Astrocyte of the spinal cord (primary cell): ENCODE data around the gene FAM98A.

Source experiments
- DNase-seq: peaks from one replicate; pipeline ENCODE4 v3.0.0; 2011; ENCODE audit warnings: low read depth, low spot score
- H3K4me3 ChIP-seq: 2 replicates; pipeline ENCODE4 v1.5.1; 2011; ENCODE audit warnings: low read depth, mild to moderate bottlenecking, low read length, moderate library complexity
- in situ Hi-C: cut with HindIII; loops from 2 replicates; pipeline ENCODE4 v1.10.0; 2017; ENCODE audit warnings: low sequenced_read_pairs
- TF ChIP-seq, protein P1 (sequence below): IDR thresholded peaks from 2 replicates; pipeline ENCODE4 v1.5.1; 2012; ENCODE audit warnings: low read depth, mild to moderate bottlenecking, low read length, inconsistent platforms

FAM98A gene

DNA sequence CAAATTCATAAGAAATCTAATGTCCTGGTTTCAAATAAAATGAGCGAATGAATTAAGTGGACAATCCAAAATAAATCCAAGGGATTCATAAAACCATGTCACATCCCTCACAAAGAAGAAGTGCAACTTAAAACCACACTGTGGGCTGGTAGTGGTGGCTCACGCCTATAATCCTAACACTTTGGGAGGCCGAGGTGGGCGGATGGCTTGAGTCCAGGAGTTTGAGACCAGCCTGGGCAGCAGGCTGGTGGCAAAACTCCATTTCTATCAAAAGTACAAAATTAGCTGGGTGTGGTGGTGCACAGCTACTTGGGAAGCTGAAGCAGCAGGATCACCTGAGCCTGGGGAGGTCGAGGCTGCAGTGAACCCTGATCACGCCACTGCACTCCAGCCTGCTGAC lies 25.4 kb downstream of the FAM98A start:
- DNase-seq, result no peak
- in situ Hi-C loops, result no loop called here
- H3K4me3 ChIP-seq, result no peak overlapping the region
- TF ChIP-seq, protein P1, sequence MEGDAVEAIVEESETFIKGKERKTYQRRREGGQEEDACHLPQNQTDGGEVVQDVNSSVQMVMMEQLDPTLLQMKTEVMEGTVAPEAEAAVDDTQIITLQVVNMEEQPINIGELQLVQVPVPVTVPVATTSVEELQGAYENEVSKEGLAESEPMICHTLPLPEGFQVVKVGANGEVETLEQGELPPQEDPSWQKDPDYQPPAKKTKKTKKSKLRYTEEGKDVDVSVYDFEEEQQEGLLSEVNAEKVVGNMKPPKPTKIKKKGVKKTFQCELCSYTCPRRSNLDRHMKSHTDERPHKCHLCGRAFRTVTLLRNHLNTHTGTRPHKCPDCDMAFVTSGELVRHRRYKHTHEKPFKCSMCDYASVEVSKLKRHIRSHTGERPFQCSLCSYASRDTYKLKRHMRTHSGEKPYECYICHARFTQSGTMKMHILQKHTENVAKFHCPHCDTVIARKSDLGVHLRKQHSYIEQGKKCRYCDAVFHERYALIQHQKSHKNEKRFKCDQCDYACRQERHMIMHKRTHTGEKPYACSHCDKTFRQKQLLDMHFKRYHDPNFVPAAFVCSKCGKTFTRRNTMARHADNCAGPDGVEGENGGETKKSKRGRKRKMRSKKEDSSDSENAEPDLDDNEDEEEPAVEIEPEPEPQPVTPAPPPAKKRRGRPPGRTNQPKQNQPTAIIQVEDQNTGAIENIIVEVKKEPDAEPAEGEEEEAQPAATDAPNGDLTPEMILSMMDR, result no peak

DNA sequence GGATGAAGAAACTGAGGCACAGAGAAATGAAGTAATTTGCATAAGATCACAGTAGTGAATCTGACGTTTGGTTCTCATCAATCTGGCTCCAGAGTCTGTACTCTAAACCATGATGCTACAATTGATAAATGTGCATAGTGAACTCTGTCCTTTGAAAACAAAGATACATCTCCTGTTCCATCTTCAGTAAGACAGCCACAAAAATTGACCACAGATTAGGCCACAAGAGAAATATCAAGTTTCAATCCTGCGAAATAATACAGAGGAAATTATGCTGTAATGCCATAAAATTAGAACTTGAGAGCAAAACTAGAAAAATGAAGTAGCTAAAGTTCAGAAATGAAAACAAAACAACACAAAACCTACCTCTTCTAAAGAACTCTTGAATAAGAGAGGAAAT lies 28.4 kb downstream of the FAM98A start:
- DNase-seq, result no peak
- in situ Hi-C loops, result no loop called here
- H3K4me3 ChIP-seq, result no peak overlapping the region
- TF ChIP-seq, protein P1, result no peak

DNA sequence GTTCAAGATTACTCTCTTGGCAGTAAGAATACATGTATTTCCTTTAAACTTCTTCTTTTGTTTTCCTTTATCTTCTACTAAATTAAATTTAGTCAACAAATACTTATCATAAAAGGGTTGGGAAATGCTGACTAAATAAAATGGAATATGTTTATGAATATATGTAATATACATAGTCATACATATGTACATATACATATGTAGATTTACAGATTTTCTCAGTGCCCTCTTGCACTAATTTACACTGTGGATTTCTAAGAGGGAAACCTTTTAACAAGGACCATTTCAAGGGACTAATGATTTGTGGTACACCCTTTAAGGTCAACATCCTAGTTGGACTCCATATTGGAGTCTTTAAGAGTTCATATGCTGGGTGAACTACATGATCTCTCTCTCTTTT lies 37.2 kb downstream of the FAM98A start:
- in situ Hi-C loops, result no loop called here
- TF ChIP-seq, protein P1, result no peak

DNA sequence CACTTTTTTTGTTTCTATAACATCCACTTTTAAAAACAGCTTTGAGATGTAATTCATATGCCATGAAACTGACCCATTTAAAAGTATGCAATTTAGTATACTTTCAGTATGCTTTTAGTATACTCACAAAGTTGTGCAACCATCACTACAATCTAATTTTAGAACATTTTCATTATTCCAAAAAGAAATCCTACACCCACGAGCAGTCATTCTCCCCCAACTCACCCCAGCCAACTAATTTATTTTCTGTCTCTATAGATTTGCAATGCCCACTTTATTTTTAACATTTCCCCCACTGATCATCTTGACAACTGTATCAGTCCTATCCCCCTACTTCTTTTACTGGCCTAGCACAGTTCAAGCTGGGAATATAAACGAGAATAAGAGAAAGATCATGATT lies 39.1 kb downstream of the FAM98A start:
- TF ChIP-seq, protein P1, result no peak
- in situ Hi-C loops, result no loop called here
- no peak for DNase-seq
- no peak overlapping the region for H3K4me3 ChIP-seq

More for the DNA sequence above, 37.2 kb downstream of the FAM98A start:
- no peak overlapping the region for H3K4me3 ChIP-seq
- DNase-seq, result no peak

DNA sequence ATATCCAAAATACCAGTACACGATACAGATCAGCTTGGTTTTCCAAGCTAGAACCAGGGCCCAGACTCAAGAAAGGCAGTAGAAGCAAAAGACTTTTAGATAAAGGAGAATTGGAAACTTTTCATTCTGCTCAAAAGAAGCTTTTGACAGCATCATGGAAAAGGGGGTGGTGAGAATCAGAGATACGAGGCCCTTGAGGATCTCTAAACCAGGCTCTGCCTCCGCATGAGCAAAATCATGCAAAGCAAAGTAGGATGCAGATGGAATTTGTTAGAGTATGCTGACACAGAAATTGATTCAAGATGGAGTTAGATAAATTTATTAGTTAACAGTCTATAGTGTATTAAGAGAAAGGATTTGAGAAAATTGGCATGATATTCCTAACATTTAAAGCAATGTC lies 39.8 kb downstream of the FAM98A start:
- TF ChIP-seq, protein P1, result no peak
- DNase-seq, result no peak
- in situ Hi-C loops, result no loop called here
- H3K4me3 ChIP-seq, result no peak overlapping the region

DNA sequence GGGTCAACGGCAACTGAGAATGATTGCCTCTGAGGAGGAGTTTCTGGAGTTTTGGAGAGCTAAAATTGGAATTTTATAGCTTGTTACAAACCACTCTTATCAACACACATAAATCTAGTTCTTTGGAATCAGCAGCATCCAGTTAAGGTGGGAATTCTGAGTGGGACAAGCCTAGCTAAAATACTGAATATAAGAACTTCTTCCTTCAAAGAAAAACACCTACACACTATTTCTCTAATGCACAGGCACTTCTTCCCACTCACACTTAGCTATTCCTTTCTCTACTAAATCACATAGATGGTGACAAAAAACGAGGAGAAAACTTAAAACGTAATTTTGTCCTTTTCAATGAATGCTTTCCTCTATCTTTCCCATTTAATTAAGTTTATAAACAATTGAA lies 43.4 kb downstream of the FAM98A start:
- DNase-seq, result no peak
- in situ Hi-C loops, result no loop called here
- TF ChIP-seq, protein P1, result no peak
- H3K4me3 ChIP-seq, result no peak overlapping the region

DNA sequence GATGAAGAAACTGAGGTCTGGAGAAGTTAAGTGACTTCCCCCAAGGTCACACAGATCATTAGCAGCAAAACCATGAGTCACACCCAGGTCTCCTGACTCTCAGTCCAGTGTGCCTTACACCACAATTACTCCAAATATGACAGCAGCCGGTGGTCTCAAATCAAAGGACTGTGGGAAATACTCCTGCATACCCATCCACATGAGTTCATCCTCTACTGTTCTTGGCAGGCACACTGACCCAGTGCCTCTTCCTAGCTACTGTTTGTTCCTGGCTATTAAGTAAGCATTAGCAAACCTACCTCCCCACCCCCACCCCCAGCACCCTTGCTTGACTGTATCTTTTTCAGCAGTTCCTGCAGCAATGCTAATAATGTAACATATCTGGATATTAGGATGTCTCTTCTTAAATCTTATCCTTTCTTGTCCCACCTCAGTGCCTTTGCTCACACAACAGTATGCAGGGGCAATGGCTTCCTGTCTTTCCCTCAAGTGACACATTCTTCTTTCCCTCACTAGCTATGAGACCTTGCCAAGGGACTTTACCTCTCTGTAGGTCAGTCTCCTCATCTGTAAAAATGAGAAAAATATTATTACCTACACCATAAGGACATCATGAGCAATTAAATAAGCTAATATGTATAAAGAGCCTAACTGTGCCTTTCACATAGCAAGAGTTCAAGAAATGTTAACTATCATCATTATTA lies 46.2 kb downstream of the FAM98A start:
- TF ChIP-seq, protein P1, result no peak
- no peak overlapping the region for H3K4me3 ChIP-seq
- in situ Hi-C loops, result no loop called here
- DNase-seq, result peak; percentile 43
